H54 (cell line): Measurements from ENCODE around the gene CISH.
A peak's percentile ranks its signal among the peaks of the same experiment; 100 is the strongest.

Experiments used
- DNase-seq: peaks from one replicate; pipeline ENCODE4 v3.0.0; 2011; ENCODE audit warnings: low spot score, mixed read lengths; ENCODE audit not compliant: insufficient read length
- FAIRE-seq: peaks from 3 replicates; lab custom pipeline; 2011; peaks lifted over from hg19 to GRCh38; lab: Jason Lieb, UNC
- POLR2A ChIP-seq: IDR thresholded peaks from 2 replicates; pipeline ENCODE4 v1.6.1; 2011; ENCODE audit warnings: low read depth, mild to moderate bottlenecking, low read length

Gene CISH

DNA sequence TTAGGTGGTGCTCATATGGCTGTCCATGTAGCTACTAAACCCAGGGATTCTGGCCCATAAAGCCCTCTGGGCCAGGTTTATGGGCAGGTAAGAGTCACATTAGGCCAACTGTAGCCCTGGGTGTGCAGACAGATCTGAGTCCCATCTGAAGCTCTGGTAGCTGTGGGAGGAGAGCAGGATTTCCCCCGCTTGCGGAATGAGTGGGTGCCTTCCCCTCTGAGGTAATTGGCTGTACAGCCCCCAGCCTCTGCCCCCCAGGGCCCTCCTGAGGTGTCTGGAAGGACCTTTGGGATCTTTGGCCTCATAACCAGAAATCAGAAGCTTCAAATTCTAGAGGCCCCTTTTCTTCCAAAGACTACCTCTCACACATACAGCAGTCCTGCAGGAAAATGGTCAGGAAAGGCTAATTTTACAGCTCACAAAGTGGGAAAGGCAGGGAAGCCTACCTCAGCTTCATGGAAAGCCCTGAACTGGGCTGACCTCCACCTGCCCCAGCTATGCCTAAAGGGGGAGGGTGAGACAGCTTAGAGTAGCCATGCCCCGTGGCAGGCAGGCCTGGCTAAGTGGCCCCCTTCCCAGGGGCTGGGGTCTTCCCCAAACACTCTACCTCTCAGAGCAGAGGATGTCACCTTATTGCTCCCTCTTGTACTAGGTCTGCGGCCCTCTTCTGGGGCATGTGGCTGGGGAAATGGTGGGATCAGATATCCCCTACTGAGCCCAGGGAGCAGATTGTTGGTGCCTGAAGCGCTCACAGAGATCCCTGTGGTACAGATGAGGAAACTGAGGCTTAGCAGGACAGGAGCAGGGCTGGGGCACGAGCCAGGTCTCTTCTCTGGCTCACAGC is 25.4 kb downstream of the CISH start:
- no peak for TF ChIP-seq POLR2A
- FAIRE-seq (no peak), DNase-seq (no peak)

DNA sequence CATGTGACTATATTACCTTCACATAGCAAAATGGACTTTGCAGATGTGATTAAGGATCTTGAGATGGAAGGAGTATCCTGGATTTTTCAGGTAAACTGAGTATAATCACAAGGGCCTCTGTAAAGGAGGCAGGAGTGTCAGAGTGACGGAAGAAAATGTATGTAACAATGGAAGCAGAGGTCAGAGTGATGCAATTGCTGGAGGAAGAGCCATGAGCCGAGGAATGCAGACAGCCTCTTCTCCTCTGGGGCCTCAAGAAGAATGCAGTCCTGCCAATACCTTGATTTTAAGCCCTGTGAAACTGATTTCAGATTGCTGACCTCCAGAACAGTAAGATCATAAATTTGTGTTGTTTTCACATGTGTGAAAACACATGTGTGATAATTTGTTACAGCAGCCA is 27.2 kb downstream of the CISH start:
- no peak for FAIRE-seq
- DNase-seq, result no peak
- no peak for TF ChIP-seq POLR2A

DNA sequence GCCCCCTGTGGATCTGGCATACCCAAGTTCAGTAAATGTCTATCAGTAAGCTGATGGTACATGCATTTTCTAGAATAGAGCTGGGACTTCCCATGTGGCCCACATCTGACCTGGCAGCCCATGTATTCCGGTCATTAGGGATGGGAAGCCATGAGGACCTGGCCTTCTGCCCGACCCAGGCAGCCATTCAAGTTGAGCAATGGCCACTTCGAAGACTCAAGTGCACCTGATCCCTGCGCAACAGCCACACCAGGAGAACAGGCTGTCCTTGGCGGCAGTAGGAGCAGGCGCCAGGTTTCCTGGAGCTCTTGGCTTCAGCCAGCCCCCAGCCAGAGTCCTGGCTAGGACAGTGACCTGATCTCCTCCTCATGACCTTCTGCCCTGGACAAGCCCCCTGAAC is 27.7 kb downstream of the CISH start:
- TF ChIP-seq POLR2A, result no peak
- DNase-seq (no peak), FAIRE-seq (no peak)

DNA sequence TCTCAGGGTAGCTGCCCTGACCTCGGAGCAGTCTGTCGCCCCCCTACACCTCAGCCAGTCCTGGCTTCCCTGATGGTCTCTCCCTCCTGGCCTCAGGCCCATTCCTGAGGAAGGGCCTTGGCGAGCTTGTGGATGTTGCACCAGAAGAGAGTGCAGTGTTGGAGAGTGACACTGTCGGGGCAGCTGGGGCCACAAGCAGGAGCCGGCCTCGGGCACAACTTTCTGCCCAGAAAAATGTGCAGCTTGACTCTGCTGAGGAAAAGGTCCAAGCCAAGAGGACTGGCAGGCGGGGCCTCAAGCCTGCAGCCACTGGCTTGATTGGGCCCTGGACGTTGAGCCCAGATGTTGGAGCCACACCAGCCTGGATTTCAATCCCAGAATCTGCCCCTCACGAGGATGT is 29.5 kb downstream of the CISH start:
- TF ChIP-seq POLR2A, result no peak
- no peak for FAIRE-seq
- DNase-seq, result no peak

DNA sequence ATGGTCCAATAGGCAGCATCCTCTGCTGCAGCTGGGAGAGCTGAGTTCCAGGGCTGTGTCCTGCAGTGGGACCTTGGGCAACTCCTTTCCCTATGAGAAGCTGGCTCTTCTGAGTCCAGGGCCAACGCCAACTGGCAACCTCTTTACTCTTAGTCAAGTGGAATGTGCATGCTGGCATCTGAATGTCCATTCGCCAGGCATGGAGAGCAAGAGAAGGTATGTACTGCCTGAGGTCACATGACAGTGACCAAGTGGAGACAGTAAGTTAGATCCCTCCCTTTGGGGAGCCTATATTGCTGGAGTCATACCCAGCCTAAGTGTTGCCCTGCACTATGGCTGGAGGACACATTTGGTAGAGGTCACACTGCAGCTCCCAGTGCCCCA is 30.1 kb downstream of the CISH start:
- no peak for FAIRE-seq
- TF ChIP-seq POLR2A, result no peak
- no peak for DNase-seq

DNA sequence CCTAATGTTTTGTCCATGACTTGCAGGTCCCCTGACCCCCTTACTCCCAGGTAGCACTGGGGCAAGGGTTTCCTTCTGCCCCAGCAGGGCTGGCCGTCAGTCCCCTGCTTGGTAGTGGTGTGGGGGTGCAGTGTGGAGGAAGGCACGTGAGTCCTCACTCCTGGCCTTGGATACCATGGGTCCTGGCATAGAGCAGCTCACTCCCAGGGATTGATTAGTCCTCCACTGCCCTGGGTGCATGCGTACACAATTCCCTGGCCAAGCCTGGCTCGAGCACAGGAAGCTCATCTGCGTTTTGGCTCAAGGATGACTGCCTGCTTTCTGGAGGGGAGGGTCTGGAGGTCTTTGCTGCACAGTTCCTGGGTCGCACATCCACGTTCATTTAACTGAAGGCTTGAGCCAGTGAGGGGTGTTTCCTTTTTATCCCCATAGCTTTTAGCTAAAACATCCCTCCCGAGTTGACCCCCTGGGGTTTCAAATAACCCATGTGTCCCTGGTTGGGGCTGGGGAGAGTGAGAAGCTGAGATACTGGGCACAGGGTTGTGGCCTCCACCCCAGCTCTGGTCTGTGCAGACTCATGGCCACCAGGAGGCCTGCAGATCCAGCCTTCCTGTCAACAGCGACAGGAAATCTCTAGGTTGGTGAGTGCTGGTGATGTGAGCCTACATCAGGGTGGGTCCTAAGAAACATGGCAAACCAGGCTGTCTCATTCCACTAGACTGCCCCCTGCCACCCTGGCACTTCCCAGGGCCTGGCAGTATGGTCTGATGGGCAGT is 30.7 kb downstream of the CISH start:
- no peak for FAIRE-seq

DNA sequence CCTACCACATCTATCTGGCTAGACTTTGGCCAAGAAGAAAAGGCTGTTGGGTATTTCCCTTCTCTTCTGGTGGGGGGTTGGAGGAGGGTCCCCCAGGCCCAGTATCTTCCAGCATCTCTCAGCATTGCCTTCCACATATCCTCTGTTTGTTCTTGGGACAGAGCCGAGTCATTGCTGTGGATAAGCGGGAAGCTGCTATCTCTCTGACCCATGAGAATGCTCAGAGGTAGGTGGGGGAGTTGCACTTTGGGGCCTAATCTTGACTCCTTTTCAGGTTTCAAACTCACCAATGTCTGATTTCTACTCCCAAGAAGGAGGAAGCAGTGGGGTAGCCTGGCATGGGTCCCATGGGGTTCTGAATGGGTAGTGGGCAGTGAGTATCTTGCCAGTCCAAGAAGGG is 34.2 kb downstream of the CISH start:
- no peak for TF ChIP-seq POLR2A
- FAIRE-seq, result no peak
- no peak for DNase-seq

More for the DNA sequence above, 30.7 kb downstream of the CISH start:
- no peak for TF ChIP-seq POLR2A
- no peak for DNase-seq

DNA sequence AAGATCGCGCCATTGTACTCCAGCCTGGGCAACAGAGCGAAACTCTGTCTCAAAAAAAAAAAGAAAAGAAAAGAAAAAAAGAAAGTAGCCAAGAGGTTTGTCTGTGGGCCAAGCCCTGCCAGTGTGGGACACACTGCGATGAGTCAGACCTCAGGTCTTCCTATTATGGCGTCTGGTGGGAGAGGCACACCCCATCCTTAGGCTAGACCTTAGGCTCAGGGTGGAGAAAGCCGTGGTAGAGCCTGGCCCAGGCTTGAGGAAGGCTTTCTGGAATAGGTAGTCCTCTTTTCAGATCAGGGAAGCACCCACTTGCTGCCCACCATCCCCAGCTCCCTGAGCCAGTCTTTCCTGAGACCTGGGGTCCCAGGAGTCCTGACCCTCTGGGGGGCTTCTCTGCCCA is 36.2 kb downstream of the CISH start:
- DNase-seq, result peak; percentile 63
- TF ChIP-seq POLR2A, result no peak
- no peak for FAIRE-seq

DNA sequence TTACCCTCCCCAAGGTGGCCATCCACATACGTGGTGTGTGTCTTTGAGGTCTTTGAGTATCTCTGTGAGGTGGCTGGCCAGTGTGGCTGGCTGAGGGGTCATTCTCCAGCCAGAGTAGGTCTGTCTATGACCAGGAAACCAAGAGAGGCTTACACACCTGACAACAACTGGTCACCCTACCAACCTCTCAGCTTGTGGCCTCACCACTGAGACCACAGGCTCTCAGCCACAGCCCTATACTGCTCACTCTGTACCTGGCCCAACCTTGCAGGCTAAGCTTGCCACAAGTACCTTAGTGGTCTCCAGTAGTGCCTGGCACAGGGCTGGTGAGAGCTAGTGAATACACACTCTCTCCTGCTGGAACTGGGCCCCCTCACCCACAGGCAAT is 37.1 kb downstream of the CISH start:
- FAIRE-seq, result no peak
- DNase-seq, result no peak
- TF ChIP-seq POLR2A, result no peak

DNA sequence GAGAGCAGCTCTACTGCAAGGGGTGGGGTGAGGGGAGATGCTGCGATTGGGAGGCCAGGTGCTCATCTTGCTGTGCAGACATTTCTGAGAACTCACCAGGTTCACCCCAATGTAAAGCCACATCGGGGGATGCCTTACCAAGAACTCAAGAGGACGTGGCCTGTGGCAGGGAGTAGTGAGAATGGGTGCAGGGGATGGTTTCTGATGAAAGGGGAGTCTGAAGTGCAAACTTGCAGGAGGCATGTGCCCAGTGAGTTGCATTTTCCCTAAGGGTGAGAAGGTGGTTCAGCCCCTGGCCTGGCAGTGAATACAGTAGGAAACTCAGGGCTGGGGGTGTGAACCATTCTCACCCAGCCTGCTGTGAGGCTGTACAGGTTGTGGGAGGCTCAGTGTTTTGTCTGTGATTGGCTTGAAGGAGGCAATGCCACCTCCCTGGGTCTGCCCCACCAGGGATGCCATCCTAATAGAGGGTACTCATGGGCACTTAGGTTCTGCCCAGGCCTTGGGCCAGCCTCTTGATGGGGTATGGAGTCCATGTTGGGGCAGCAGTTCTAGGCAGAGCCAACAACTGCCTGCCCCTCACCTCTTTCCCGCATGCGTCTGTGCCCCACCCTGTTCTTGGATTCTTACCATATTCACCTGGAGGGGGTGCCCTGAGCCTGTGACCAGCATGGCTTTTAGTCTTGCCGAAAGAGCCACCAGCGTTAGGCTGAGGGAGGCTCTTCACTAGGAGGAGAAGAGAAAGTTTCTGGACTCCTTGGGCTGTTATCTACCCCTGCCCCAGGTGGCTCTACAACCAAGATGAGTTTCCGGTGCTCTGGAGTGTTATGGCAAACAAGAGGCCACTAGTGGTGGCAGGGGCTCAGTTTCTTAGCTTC is 37.8 kb downstream of the CISH start:
- FAIRE-seq (no peak), DNase-seq (no peak)
- no peak for TF ChIP-seq POLR2A

DNA sequence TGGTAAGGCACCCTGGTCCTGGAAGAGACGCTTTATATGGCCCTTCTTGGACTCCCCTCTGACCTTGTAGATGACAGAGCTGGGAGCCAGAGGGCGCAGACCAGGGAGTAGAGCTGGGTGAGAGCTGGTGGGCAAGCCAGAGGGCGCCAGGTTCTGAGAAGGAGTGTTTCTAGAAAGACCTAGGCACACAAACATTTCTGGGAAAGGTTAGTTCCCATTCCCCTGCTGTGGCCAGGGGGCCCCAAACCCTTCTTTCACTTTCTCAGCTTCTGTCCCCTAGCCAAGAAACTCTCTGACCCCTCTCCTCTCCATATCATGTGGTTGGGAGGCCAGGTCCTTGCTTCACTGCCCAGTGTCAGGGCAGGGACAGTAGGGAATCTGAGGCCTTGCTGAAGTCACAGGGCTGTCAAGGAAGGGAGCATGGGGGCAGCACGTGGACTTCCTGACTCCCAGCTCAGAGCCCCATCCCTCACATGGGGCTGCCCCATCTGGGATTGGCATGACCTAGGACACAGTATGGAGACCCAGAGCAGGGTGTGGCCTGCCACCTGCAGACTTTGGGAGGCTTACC is 38.7 kb downstream of the CISH start:
- no peak for TF ChIP-seq POLR2A
- no peak for FAIRE-seq
- DNase-seq, result no peak

DNA sequence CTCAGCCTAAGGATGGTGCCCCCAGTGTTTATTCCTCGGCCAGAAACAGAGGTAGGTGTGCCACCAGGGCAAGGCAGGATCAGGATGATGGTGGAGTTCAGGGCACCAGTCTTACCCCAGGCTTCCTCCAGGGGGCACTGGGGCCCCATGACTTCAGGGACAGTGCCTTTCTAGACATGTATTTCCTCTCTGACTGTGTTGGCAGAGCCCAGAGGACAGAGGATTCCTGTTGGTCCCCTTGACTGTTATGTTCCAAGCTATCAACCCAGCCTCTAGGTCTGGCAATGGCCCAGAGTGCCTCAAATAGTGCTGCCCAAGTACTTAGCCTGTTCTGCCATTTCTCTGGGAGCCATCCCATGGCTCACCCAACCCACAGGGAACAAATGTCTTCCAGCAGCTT is 39.4 kb downstream of the CISH start:
- no peak for FAIRE-seq
- no peak for TF ChIP-seq POLR2A

DNA sequence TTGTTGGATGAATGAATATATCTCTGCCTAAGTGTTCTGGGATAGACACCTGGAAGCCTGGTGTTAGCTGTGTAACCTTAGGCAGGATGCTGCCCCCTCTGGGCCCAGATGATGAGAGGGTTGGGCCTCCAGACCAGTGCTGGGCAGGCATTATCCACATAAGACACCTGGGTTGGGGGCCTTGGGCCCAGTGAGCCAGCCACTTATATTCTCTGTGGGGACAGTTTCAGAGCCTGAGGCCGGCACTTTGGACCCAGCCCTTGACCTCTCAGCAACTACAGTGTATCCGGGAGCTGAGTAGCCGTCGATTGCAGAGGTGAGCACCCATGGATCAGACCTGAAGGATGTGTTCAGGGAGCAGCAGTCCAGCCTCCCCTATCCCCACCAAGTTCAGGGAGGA is 40.1 kb downstream of the CISH start:
- FAIRE-seq (no peak), DNase-seq (no peak)
- TF ChIP-seq POLR2A, result no peak

More for the DNA sequence above, 39.4 kb downstream of the CISH start:
- peak; percentile 75 for DNase-seq
